K562 (cell line): Measurements from ENCODE around the gene STRIP1. TPM values are rescaled to one million over a fixed set of nuclear protein-coding genes. Genes with fewer than 3 reads are reported as not detected.

Experiments
- CCAR2 ChIP-seq: fragments of 200-400 bp; formaldehyde crosslinking; IDR thresholded peaks from 2 replicates; pipeline ENCODE4 v1.6.1; 2017; ENCODE audit warnings: mild to moderate bottlenecking, low read depth, low read length
- DMBX1 ChIP-seq: fragments of 250-450 bp; sonication (Bioruptor Pico); IDR thresholded peaks from 2 replicates; pipeline ENCODE4 v1.8.0; 2022; ENCODE audit warnings: inconsistent platforms, mild to moderate bottlenecking, moderate library complexity, borderline replicate concordance
- HLTF ChIP-seq: fragments of 450-650 bp; IDR thresholded peaks from 2 replicates; pipeline ENCODE4 v1.6.1; 2016
- HNRNPL ChIP-seq: fragments of 200-400 bp; formaldehyde crosslinking; IDR thresholded peaks from 2 replicates; pipeline ENCODE4 v1.6.1; 2017; ENCODE audit warnings: low read depth, mild to moderate bottlenecking, low read length
- NBN ChIP-seq: fragments of 450-650 bp; IDR thresholded peaks from 2 replicates; pipeline ENCODE4 v1.6.1; 2016; ENCODE audit warnings: low read depth, mild to moderate bottlenecking
- POLR2B ChIP-seq: fragments of 450-650 bp; IDR thresholded peaks from 2 replicates; pipeline ENCODE4 v1.6.1; 2018; ENCODE audit warnings: low read depth; ENCODE audit not compliant: partially characterized antibody
- POLR3A ChIP-seq: IDR thresholded peaks from 2 replicates; pipeline ENCODE4 v1.6.1; 2011; ENCODE audit warnings: borderline replicate concordance, mild to moderate bottlenecking, moderate library complexity; ENCODE audit not compliant: insufficient read length, insufficient read depth; ENCODE audit errors: extremely low read depth
- RCOR1 ChIP-seq, 2 experiments: IDR thresholded peaks; 2 replicates each; pipeline ENCODE4 v1.6.1; 2012; ENCODE audit warnings: low read depth in 2 of 2, low read length in 2 of 2, borderline replicate concordance in 1 of 2, improper control_type of control experiment in 1 of 2
- SREBF2 ChIP-seq: sonication (generic); formaldehyde crosslinking; IDR thresholded peaks from 2 replicates; pipeline ENCODE4 v1.4.0; 2020; ENCODE audit warnings: mild to moderate bottlenecking, missing genetic modification reagents
- STAT5B ChIP-seq: fragments of 250-450 bp; sonication (Bioruptor Pico); IDR thresholded peaks from 2 replicates; pipeline ENCODE4 v1.8.0; 2021; ENCODE audit warnings: mild to moderate bottlenecking, inconsistent platforms
- TARDBP ChIP-seq: fragments of 450-650 bp; IDR thresholded peaks from 2 replicates; pipeline ENCODE4 v1.6.1; 2016
- TCFL5 ChIP-seq: fragments of 250-450 bp; sonication (Bioruptor Pico); conservative IDR thresholded peaks from 2 replicates; pipeline ENCODE4 v1.6.1; 2021; ENCODE audit warnings: mild to moderate bottlenecking, moderate library complexity, matching md5 sums
- ZNF133 ChIP-seq: fragments of 250-450 bp; sonication (Bioruptor Pico); IDR thresholded peaks from 2 replicates; pipeline ENCODE4 v1.4.0; 2020; ENCODE audit warnings: mild to moderate bottlenecking
- ZNF239 ChIP-seq: fragments of 250-450 bp; sonication (Bioruptor Pico); IDR thresholded peaks from 2 replicates; pipeline ENCODE4 v1.4.0; 2020; ENCODE audit warnings: mild to moderate bottlenecking
- ZNF830 ChIP-seq: fragments of 250-450 bp; sonication (Bioruptor Pico); IDR thresholded peaks from 2 replicates; pipeline ENCODE4 v1.5.0; 2021; ENCODE audit warnings: mild to moderate bottlenecking
- polyA plus RNA-seq, 8 experiments: library from polyadenylated mRNA; depleted of rRNA in 4 of 8; stranded (reverse) in 5 of 8; unstranded in 3 of 8; fragments of >200 nt; fragmentation: Nextera tagmentation in 2 of 8; fragmentation: Illumina TruSeq in 1 of 8; extraction: Ambion mirVana in 2 of 8; extraction: Trizol in 1 of 8; gene quantifications; 2 replicates each; pipeline versions ENCODE4 v1.2.1 to v1.2.3, GENCODE V29; 2011 to 2014; ENCODE audit warnings: inconsistent platforms in 1 of 8, missing spikeins in 1 of 8
- total RNA-seq, 7 experiments: library from RNA; depleted of rRNA in 6 of 7; stranded (reverse); fragments of >200 nt in 6 of 7; fragmentation: Illumina TruSeq in 2 of 7; extraction: Trizol in 2 of 7; gene quantifications; 2 replicates each; pipeline versions ENCODE4 v1.2.1 to v1.2.3, GENCODE V29; 2011 to 2021; ENCODE audit warnings: low replicate concordance in 1 of 7
- TF ChIP-seq, protein P1 (sequence below): fragments of 250-450 bp; sonication (Bioruptor Pico); IDR thresholded peaks from 2 replicates; pipeline ENCODE4 v1.5.0; 2020; ENCODE audit warnings: mild to moderate bottlenecking, borderline replicate concordance
- TF ChIP-seq, protein P2 (sequence below): sonication (generic); formaldehyde crosslinking; IDR thresholded peaks from 2 replicates; pipeline ENCODE4 v1.9.0; 2022; ENCODE audit warnings: mild to moderate bottlenecking, missing genetic modification reagents

Gene STRIP1
- total and polyA plus RNA-seq, 9 of the 15 experiments (the other 6 are each of a cell fraction or from before 2014, with no cell fraction given) = 9.9 to 42.3 (median 32.0) TPM

DNA sequence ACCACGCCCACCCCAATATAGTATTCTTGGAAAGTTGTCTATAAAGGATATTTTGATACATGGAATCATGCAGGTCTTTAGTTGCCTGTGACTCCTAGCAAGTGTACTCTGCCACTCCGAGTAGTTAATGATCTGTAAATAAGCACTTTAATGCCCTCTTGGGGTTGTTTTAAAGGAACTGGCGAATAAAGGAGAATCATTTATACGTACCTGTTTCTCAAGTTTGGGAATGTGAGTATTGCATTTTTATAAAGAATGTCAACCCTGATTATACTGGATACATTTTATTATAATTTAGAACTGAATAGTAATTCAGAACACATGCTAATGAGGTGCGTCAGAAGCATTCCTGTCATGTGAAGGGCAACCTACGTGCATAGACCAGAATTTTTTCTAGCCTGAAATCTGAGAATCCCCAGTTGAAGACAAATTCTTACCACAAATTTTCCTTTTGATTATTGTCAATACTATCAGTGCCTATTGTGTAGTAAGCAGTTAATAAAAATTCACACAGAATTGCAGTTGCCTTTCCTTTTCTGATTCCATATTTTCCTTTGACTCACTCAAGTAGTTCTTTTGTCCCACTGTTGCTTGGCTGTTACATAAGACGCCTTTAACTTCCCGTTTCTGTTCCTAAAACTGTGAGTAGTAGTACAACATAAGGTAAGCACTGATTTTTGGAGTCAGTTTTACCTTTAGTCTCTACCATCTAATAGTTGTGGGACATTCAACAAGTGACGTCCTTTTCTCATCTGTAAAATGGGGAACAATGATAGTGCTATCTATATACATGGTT, 44.7 kb upstream of the STRIP1 start (continued):
- TF ChIP-seq, protein P1, sequence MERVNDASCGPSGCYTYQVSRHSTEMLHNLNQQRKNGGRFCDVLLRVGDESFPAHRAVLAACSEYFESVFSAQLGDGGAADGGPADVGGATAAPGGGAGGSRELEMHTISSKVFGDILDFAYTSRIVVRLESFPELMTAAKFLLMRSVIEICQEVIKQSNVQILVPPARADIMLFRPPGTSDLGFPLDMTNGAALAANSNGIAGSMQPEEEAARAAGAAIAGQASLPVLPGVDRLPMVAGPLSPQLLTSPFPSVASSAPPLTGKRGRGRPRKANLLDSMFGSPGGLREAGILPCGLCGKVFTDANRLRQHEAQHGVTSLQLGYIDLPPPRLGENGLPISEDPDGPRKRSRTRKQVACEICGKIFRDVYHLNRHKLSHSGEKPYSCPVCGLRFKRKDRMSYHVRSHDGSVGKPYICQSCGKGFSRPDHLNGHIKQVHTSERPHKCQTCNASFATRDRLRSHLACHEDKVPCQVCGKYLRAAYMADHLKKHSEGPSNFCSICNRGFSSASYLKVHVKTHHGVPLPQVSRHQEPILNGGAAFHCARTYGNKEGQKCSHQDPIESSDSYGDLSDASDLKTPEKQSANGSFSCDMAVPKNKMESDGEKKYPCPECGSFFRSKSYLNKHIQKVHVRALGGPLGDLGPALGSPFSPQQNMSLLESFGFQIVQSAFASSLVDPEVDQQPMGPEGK (CRISPR knock-in tag) = no peak
- TF ChIP-seq NBN = no peak
- no peak for TF ChIP-seq TCFL5 (CRISPR knock-in tag)
- no peak for TF ChIP-seq POLR3A
- TF ChIP-seq HLTF = no peak
- TF ChIP-seq TARDBP = no peak
- peak; percentile 29 for TF ChIP-seq POLR2B
- TF ChIP-seq RCOR1 (IDR thresholded peaks at IDR 0.05; ENCODE audit: borderline replicate concordance in 1 of 2, low read depth in 2 of 2, low read length in 2 of 2) = no peak
- TF ChIP-seq HNRNPL = no peak
- TF ChIP-seq STAT5B (CRISPR knock-in tag) = no peak
- TF ChIP-seq, protein P2, sequence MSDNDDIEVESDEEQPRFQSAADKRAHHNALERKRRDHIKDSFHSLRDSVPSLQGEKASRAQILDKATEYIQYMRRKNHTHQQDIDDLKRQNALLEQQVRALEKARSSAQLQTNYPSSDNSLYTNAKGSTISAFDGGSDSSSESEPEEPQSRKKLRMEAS (CRISPR knock-in tag) = no peak
- no peak for TF ChIP-seq ZNF133
- TF ChIP-seq ZNF239 (CRISPR knock-in tag) = peak; percentile 24; the same call in 1 of the 2 replicates
- no peak for TF ChIP-seq CCAR2
- no peak for TF ChIP-seq SREBF2 (CRISPR knock-in tag)
- TF ChIP-seq ZNF830 (CRISPR knock-in tag) = no peak
- TF ChIP-seq DMBX1 = peak; percentile 53; the same call in 1 of the 2 replicates
